Measurements from ENCODE around the gene ZBTB18.

Gene ZBTB18
- long read RNA-seq, partial matches to known transcripts: 0 of 3 reads
- long read RNA-seq, other reads (novel, unspliced or antisense): 3 of 3 reads

DNA sequence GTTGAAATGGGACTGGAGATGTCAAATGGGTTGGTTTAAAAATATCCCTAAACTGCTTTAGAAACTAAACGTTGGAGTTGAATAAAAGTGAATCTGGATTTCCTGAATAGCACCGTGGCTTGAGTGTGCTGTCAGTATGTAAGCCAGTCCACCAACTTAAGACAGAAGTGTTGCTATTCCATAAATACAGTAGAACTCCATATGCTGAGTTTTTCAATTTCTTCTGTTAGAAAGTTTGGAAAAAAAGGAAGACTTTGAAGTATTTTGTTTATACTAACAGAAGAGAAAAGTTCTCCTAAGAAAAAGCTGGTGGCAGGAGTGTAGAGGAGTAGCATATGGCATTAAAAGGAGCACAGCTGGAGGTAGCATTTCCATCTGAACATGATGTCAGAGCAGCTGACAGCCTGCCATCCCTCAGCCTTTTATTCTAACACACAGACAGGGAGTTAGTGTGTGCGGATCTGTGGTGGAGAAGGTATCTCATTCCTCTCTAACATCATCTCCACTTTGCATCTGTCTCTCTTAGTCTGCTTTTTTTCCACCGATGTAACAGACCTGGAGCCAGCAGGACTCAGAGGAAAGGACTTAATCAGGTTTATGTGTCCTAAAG is at the start of gene ZBTB18:
Gene ZBTB18, plus strand, starts transcription at position 449 of the 610 bp plus-strand sequence. Its CDS starts 149 bp downstream, at position 598.
- peak within 1 kb of the TSS; percentile 66 for H3K27ac ChIP-seq (replicated peaks)

DNA sequence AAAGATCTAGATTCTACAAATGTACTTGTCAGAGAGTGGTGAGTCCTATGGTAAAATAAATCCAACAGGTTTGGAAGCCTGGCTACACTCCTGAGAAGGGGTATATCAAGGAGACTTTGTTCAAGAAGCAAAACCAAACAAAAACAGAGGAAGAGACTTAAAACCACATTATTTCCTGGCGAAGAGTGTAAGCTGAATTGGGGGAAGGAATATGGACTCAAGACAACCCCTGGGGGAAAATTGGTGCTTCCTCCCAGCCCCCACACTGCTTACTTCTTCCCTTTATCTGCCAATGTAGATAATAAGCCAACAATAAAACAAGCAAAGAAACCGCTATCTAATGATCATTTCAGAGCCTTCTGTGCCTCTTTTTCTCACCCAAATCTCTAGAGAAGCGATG is 48.4 kb upstream of the ZBTB18 start:
- Histone ChIP-seq H3K27ac (replicated peaks) (no peak overlapping the region), H3K27me3 (ENCODE audit: insufficient read depth, poor library complexity, severe bottlenecking) (no peaks in the 10 kb centered on the region), H3K4me3 (replicated peaks; ENCODE audit: insufficient read depth, low read length) (no peak overlapping the region)
- TF ChIP-seq POLR2AphosphoS5 (IDR thresholded peaks at IDR 0.05; ENCODE audit: low read depth) (no peak), SPI1 (IDR thresholded peaks at IDR 0.05; ENCODE audit: borderline replicate concordance, low read depth) (no peak), GABPA (IDR thresholded peaks at IDR 0.05; ENCODE audit: low read depth) (no peak)
- TF ChIP-seq, protein P1, sequence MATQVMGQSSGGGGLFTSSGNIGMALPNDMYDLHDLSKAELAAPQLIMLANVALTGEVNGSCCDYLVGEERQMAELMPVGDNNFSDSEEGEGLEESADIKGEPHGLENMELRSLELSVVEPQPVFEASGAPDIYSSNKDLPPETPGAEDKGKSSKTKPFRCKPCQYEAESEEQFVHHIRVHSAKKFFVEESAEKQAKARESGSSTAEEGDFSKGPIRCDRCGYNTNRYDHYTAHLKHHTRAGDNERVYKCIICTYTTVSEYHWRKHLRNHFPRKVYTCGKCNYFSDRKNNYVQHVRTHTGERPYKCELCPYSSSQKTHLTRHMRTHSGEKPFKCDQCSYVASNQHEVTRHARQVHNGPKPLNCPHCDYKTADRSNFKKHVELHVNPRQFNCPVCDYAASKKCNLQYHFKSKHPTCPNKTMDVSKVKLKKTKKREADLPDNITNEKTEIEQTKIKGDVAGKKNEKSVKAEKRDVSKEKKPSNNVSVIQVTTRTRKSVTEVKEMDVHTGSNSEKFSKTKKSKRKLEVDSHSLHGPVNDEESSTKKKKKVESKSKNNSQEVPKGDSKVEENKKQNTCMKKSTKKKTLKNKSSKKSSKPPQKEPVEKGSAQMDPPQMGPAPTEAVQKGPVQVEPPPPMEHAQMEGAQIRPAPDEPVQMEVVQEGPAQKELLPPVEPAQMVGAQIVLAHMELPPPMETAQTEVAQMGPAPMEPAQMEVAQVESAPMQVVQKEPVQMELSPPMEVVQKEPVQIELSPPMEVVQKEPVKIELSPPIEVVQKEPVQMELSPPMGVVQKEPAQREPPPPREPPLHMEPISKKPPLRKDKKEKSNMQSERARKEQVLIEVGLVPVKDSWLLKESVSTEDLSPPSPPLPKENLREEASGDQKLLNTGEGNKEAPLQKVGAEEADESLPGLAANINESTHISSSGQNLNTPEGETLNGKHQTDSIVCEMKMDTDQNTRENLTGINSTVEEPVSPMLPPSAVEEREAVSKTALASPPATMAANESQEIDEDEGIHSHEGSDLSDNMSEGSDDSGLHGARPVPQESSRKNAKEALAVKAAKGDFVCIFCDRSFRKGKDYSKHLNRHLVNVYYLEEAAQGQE (IDR thresholded peaks at IDR 0.05; ENCODE audit: insufficient replicate concordance, low read depth): no peak
- TF ChIP-seq, protein P2, sequence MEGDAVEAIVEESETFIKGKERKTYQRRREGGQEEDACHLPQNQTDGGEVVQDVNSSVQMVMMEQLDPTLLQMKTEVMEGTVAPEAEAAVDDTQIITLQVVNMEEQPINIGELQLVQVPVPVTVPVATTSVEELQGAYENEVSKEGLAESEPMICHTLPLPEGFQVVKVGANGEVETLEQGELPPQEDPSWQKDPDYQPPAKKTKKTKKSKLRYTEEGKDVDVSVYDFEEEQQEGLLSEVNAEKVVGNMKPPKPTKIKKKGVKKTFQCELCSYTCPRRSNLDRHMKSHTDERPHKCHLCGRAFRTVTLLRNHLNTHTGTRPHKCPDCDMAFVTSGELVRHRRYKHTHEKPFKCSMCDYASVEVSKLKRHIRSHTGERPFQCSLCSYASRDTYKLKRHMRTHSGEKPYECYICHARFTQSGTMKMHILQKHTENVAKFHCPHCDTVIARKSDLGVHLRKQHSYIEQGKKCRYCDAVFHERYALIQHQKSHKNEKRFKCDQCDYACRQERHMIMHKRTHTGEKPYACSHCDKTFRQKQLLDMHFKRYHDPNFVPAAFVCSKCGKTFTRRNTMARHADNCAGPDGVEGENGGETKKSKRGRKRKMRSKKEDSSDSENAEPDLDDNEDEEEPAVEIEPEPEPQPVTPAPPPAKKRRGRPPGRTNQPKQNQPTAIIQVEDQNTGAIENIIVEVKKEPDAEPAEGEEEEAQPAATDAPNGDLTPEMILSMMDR (IDR thresholded peaks at IDR 0.05; ENCODE audit: insufficient read depth, low read length): no peak
- peak in 1 of 2 experiments; percentile 24 for DNase-seq (ENCODE audit: low read depth in 1 of 2, low spot score in 1 of 2)

More for the DNA sequence above, at the start of gene ZBTB18:
- TF ChIP-seq SPI1 (IDR thresholded peaks at IDR 0.05; ENCODE audit: borderline replicate concordance, low read depth): no peak
- TF ChIP-seq GABPA (IDR thresholded peaks at IDR 0.05; ENCODE audit: low read depth): no peak
- TF ChIP-seq, protein P2 (IDR thresholded peaks at IDR 0.05; ENCODE audit: insufficient read depth, low read length): no peak
- TF ChIP-seq POLR2AphosphoS5 (IDR thresholded peaks at IDR 0.05; ENCODE audit: low read depth): no peak
- no peak for DNase-seq (ENCODE audit: low read depth in 1 of 2, low spot score in 1 of 2)
- H3K4me3 ChIP-seq (replicated peaks; ENCODE audit: insufficient read depth, low read length): peak within 1 kb of the TSS; percentile 57
- H3K27me3 ChIP-seq (ENCODE audit: insufficient read depth, poor library complexity, severe bottlenecking): no peaks in the 10 kb centered on the region

DNA sequence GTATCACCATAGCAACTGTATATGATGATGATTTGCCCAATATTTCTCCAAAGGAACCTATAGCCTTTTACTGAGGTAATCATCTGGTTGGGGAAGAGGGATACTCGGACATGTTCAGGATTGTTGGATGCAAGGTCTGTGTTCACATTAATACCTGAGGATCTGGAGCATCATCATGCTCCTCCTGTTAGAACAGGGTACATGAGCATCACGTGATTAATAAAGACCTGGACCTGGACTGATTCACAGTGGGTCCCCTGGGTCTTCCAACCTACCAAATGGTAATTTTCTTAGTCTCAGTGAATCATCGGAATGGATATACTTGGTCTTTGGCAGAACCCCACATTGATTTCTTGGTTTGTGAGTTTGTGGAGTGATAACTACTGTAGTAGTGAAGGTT is 45.6 kb upstream of the ZBTB18 start:
- no peak for DNase-seq (ENCODE audit: low read depth in 1 of 2, low spot score in 1 of 2)
- TF ChIP-seq POLR2AphosphoS5 (IDR thresholded peaks at IDR 0.05; ENCODE audit: low read depth): no peak
- TF ChIP-seq, protein P2 (IDR thresholded peaks at IDR 0.05; ENCODE audit: insufficient read depth, low read length): no peak
- TF ChIP-seq GABPA (IDR thresholded peaks at IDR 0.05; ENCODE audit: low read depth): no peak
- TF ChIP-seq SPI1 (IDR thresholded peaks at IDR 0.05; ENCODE audit: borderline replicate concordance, low read depth): no peak
- Histone ChIP-seq H3K4me3 (replicated peaks; ENCODE audit: insufficient read depth, low read length) (no peak overlapping the region), H3K27ac (replicated peaks) (no peak overlapping the region), H3K27me3 (ENCODE audit: insufficient read depth, poor library complexity, severe bottlenecking) (no peaks in the 10 kb centered on the region)

DNA sequence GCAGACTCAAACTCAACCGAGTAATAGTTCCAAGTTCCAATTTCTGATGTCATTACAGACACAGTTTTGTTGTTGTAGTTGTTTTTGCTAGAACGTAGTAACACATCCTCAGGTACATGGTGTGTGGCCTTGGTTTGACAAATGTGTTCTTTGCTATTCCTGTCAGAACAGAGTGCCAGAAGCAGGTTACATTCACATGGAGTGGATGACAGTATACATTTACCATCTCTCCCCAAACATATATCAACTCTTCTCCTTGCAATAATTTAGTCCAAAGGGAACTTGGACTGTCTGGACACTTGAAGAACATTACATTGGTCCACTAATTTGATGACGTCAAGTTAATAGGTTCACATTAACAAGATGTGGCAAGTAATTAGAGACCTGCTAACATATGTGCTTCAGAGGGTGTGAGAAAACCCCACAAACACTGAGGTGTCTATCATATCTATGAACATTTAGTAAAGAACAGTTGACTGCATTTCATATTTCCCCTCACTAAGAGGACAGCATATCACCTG is 44.6 kb upstream of the ZBTB18 start:
- Histone ChIP-seq H3K27ac (replicated peaks) (no peak overlapping the region), H3K27me3 (ENCODE audit: insufficient read depth, poor library complexity, severe bottlenecking) (no peaks in the 10 kb centered on the region), H3K4me3 (replicated peaks; ENCODE audit: insufficient read depth, low read length) (no peak overlapping the region)
- TF ChIP-seq, protein P2 (IDR thresholded peaks at IDR 0.05; ENCODE audit: insufficient read depth, low read length): no peak
- TF ChIP-seq POLR2AphosphoS5 (IDR thresholded peaks at IDR 0.05; ENCODE audit: low read depth) (no peak), SPI1 (IDR thresholded peaks at IDR 0.05; ENCODE audit: borderline replicate concordance, low read depth) (no peak), GABPA (IDR thresholded peaks at IDR 0.05; ENCODE audit: low read depth) (no peak)
- TF ChIP-seq, protein P1 (IDR thresholded peaks at IDR 0.05; ENCODE audit: insufficient replicate concordance, low read depth): no peak
- no peak for DNase-seq (ENCODE audit: low read depth in 1 of 2, low spot score in 1 of 2)
